ENCODE measurements around the gene NEK6. TPM values are rescaled to one million over a fixed set of nuclear protein-coding genes. Genes with fewer than 3 reads are reported as not detected.
"Not testable (repeated sequence)": the region's sequence is repeated elsewhere in the genome, so short reads cannot be mapped to it uniquely, and the experiment has no call there.

Gene NEK6
- total RNA-seq, 1 donor: 11.2 TPM

DNA sequence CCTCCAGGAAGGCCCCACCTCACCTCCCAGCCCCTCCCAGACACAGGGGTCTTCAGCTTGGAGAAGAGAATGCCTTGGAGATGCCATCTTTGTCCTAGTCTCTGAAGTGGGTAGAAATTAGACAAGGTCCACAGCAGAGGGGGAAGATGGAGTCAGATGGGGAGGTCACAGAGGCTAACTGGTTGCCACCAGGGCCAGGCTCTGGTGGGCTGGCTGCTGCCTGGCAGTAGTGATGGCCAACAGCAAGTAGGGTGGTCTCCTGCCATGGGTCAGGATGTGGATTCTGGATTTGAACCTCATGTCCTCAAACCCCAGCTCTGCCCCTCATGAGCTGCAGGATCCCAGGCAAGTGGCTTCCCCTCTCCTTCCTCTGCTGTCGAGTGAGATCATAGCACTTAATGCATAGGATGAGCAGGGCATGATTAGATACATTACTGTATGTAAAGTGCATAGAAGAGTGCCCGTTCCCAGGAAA, 38.7 kb upstream of the NEK6 start:
- peaks cover 100% of the 10 kb centered on the region for H3K4me1 ChIP-seq (ENCODE audit: insufficient read depth, low read length)
- H3K27me3 ChIP-seq (ENCODE audit: insufficient read depth, low read length): no peaks in the 10 kb centered on the region
- H3K9me3 ChIP-seq (ENCODE audit: low read depth, low read length): no peaks in the 10 kb centered on the region
- H3K4me3 ChIP-seq (ENCODE audit: low read length): no peak overlapping the region

DNA sequence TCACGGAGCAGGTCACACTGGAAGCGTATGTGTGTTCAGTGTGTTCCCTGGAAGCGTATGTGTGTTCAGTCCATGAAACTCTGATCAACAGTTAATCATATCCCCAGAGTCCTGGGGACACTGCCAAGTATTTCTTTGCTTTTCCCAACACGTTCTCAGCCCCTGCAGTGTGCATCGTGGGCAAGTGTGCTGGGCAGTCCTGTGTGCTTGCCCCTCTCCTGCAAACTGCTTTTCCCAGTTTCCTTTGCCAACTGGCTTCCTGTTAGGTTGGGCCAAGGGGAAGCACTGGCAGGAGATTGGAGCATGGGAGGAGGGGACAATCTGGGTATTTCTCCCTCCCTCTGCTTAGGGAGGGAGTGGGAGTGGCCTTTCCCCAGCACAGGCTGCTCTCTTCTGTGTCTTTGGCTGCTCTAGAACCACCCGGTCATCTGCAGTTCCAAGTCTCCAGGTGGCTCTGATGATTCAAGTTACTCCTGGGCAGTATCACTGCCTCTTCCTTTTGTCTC, 36.8 kb upstream of the NEK6 start:
- peaks cover 93% of the 10 kb centered on the region for H3K4me1 ChIP-seq (ENCODE audit: insufficient read depth, low read length)

DNA sequence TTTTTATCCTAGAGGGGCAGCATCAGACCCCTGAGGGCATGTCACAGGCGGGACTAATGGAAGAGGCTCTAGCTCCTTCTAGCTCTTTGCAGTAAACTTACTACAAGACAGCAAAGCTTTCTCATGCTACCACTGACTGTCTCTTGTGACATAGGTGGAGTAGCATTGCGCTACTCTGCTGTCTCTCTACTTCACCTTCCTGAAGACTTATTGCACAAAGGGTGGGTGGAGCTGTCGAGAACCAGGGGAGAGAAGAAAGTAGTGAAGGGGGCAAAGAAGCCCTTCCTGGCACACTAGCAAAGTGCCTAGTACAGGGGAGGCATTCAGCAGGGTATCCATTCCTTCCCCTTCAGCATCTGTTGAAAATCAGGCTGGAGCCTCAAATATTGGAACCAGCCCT, 36.1 kb upstream of the NEK6 start:
- Histone ChIP-seq H3K9me3 (ENCODE audit: low read depth, low read length) (no peaks in the 10 kb centered on the region), H3K27me3 (ENCODE audit: insufficient read depth, low read length) (no peaks in the 10 kb centered on the region), H3K4me1 (ENCODE audit: insufficient read depth, low read length) (peaks cover 86% of the 10 kb centered on the region), H3K4me3 (ENCODE audit: low read length) (no peak overlapping the region)

More for the DNA sequence above, 36.8 kb upstream of the NEK6 start:
- Histone ChIP-seq H3K4me3 (ENCODE audit: low read length) (no peak overlapping the region), H3K27me3 (ENCODE audit: insufficient read depth, low read length) (no peaks in the 10 kb centered on the region), H3K9me3 (ENCODE audit: low read depth, low read length) (no peaks in the 10 kb centered on the region)

DNA sequence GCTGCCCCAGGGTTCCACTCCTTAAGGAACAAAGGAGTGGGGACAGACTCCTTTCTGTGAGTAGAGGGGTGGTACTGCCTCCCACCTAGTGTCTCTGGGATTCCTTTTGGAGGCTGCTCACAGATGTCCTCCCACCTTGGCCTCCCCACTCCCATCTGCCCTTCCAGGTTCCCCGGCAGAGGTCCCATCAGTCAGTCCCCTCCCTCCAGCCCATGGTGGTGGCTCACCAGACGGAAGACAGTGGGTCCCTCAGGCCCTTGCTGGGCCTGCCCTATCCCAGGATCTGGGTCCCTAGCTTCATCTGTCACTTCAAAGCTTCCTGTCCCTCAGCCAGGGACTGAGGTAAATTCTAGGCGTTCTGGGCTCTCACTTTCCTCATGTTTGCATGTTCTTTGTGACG, 35.6 kb upstream of the NEK6 start:
- Histone ChIP-seq H3K4me3 (ENCODE audit: low read length) (no peak overlapping the region), H3K27me3 (ENCODE audit: insufficient read depth, low read length) (no peaks in the 10 kb centered on the region), H3K9me3 (ENCODE audit: low read depth, low read length) (no peaks in the 10 kb centered on the region), H3K4me1 (ENCODE audit: insufficient read depth, low read length) (peaks cover 82% of the 10 kb centered on the region)

DNA sequence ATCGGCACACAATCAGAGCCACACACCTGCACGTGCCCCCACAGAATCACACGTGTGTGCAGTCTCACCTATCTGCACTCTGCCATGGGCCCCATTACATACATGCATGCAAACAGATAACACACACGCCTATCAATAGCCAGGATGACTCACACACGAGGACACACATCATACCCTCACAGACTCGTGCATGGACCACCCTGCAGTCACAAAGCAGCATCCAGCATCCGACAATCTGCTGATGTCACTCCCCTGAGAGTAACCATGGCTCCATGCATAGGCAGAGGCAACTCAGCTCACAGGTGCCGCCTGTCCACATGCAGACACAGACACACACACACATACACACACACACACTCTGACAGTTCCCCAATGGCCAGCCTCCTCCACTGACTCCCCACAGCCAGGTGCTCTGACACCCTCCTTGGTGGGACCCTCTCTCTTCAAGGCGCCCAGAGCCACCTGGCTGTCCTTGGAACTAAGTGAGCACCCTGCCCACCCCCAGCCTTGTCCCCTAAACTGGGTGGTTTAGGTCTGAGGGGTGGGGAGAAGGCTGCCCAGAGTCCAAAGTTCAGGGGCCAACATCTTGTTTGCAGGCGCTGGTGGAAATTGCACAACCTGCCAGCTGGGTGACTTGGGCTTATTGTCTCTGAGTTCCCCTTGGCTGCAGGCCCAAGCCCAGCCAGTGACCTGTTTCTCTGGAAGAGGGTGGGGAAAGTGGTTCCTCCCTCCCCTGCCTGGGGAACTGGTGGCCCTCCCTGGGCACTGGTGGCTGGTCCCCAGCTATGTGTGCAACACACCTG, 34.6 kb upstream of the NEK6 start:
- no peaks in the 10 kb centered on the region for H3K27me3 ChIP-seq (ENCODE audit: insufficient read depth, low read length)
- peaks cover 72% of the 10 kb centered on the region for H3K4me1 ChIP-seq (ENCODE audit: insufficient read depth, low read length)
- no peak overlapping the region for H3K4me3 ChIP-seq (ENCODE audit: low read length)

DNA sequence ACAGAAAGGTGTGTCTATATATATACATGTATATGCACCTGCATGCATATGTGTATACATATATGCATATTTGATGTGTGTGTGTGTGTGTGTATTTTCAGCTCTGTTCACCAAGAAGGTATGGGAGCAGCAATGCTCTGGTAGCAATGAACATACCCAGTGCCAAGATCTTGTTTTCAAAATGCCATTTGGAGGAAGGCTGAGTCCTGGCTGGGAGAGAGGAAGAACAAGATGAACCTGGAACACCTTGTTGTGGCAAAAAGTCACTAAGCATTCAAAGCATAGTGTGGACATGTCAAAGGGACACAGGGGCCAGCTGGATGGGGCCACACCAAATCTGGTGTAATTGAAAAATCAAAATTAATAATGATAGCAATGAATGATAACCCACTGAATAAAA, 31.8 kb upstream of the NEK6 start:
- H3K27me3 ChIP-seq (ENCODE audit: insufficient read depth, low read length): no peaks in the 10 kb centered on the region
- H3K9me3 ChIP-seq (ENCODE audit: low read depth, low read length): no peaks in the 10 kb centered on the region
- no peak overlapping the region for H3K4me3 ChIP-seq (ENCODE audit: low read length)
- H3K4me1 ChIP-seq (ENCODE audit: insufficient read depth, low read length): peaks cover 44% of the 10 kb centered on the region

More for the DNA sequence above, 34.6 kb upstream of the NEK6 start:
- no peaks in the 10 kb centered on the region for H3K9me3 ChIP-seq (ENCODE audit: low read depth, low read length)

DNA sequence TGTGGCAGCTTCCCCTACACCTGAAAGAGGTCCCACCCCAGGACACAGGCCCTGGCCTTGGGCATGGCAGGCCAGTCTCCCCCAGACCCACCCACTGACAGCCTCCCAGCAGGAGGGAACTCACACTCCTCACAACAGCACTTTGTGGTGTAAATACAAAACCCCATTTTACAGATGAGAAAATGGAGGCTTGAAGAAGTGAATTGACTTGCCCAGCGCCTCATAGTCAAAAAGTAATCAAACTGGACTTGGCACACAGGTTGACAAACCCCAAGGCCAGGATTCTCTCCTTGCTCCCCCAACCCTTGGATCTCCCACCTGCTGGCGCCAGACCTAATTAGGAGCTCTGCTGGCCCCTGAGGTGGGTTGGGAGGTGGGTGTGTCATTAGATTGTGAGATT, 29.2 kb upstream of the NEK6 start:
- Histone ChIP-seq H3K27me3 (ENCODE audit: insufficient read depth, low read length) (no peaks in the 10 kb centered on the region), H3K4me1 (ENCODE audit: insufficient read depth, low read length) (peaks cover 18% of the 10 kb centered on the region), H3K4me3 (ENCODE audit: low read length) (no peak overlapping the region), H3K9me3 (ENCODE audit: low read depth, low read length) (no peaks in the 10 kb centered on the region)

DNA sequence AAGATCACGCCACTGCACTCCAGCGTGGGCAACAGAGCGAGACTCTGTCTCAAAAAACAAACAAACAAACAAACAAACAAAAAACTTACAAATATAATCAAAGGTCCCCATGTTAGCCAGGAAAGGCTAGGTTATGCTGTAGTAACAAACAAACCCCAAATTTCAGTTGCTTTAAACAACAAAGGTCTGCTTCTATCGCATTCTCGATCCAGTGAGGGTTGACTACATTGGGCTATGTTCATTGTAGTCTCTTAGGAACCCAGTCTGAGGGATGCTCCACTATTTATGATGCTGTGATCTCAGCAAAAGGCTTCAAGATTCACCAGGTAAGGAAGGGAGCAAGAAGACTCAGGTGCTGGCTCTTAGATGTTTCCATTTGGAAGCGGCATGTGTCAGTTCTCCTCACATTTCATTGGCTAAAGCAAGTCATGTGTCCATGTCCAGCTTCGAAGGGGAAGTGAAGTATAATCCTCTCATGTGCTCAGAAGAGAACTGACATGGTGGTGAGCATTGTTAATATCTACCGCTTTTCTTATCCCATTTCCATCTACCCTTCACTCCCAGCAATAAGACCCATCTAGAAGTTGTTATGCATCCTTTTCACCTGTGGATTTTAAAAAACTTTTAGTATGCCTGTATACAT, 26.5 kb upstream of the NEK6 start:
- Histone ChIP-seq H3K9me3 (ENCODE audit: low read depth, low read length) (no peaks in the 10 kb centered on the region), H3K4me1 (ENCODE audit: insufficient read depth, low read length) (no peaks in the 10 kb centered on the region), H3K27me3 (ENCODE audit: insufficient read depth, low read length) (no peaks in the 10 kb centered on the region), H3K4me3 (ENCODE audit: low read length) (no peak overlapping the region)

DNA sequence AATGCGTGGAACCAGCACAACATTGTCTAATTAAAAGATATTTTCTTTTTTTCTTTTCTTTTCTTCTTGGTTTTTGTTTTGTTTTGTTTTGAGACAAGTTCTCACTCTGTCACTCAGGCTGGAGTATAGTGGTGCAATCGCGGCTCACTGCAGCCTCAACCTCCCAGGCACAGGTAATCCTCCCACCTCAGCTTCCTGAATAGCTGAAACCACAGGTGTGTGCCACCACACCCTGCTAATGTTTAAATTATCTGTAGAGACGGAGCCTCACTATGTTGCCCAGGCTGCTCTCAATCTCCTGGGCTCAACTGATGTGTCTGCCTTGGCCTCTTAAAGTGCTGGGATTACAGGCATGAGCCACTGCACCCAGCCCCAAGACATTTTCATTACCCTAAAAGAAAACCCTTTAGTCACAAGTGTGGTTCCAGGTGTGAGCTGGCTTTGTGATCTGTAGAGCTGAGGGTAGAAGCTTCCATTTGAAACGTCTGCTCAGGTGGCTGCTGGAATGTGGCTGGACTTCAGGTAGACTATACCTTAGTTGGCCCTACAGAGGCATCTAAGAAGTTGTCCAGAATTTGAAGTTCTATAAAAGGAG, 19.1 kb upstream of the NEK6 start:
- Histone ChIP-seq H3K4me3 (ENCODE audit: low read length) (no peak overlapping the region), H3K9me3 (ENCODE audit: low read depth, low read length) (no peaks in the 10 kb centered on the region), H3K4me1 (ENCODE audit: insufficient read depth, low read length) (peaks cover 44% of the 10 kb centered on the region), H3K27me3 (ENCODE audit: insufficient read depth, low read length) (no peaks in the 10 kb centered on the region)

DNA sequence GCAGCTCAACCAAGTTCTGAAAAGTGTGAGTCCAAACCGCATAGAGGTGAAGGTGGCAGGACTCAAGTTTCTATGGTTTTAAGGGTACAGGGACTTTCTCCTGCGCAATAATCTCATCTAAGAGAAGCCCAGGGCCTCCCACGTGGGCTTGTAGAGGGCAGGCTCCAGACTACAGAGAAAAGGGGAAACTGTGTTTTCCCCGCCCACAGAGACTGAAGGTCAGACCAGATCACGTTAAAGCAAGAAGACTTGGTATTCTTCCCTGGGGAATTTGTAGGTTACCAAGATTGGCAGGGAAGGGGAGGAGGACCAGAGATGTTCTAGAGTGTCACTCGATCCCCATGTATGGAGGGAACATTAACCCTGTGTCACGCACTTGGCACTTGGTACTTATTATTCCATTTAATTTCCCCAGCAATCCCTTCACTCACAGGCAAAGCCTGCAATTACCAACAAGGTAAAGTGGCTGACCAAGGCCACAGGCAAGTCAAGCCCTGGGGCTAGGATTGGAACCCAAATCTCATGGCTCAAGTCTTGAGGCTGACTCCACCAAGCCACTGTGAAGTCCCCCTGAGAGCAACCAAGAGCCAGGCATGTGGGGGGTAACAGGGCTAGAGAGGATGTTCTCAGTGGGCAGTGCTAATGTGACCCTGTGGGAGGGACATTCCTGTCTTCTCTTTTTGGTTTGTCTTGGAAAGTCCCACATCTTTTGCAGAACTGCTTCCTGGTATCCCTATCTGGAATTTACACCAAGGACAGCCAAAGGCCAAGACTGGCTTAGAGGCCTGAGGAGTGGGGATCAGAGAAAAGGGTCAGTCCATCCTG, 18.3 kb upstream of the NEK6 start:
- Histone ChIP-seq H3K4me1 (ENCODE audit: insufficient read depth, low read length) (peaks cover 44% of the 10 kb centered on the region), H3K27me3 (ENCODE audit: insufficient read depth, low read length) (no peaks in the 10 kb centered on the region), H3K4me3 (ENCODE audit: low read length) (no peak overlapping the region), H3K9me3 (ENCODE audit: low read depth, low read length) (no peaks in the 10 kb centered on the region)

DNA sequence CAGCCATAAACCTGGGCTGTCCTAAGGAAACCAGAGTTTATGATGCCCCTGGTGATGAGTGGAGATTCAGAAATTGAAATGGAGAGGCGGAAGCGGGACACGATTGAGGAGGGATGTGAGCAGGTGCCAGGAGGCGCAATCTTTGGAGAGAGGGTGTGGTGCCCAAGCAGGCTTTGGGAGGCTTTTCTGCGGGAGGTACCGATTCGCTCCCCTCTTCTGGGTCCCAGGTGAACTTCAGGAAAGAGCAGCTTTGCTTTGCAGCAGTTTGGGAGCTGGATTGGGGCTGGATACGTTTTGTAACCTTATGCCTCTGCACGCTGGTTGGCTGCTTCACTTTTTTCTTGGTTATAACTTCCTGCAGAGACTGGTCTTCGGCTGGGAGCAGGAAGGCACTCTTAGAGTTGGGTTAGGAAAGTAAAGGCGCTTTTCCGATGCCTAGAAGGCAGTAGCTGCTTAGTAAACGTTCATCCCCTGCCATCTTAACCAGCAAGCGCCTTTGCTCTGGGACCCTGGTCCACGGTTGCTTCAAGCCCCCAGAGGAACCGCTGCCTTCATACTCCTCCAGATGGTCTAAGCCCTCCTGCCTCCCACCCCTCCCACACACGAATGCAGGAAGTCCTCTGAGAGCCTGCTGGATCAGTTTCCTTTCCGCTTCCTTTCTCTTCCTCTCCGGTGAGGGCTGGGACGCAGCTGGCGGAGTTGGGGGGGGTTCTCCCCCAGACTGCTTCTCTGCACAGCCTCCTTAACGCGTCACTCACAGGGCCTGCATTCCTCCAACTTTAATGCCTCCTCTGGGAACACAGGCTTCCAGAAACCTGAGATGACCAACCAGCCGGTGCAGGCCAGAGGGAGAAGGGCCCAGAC, 15.2 kb upstream of the NEK6 start:
- no peaks in the 10 kb centered on the region for H3K9me3 ChIP-seq (ENCODE audit: low read depth, low read length)
- H3K4me3 ChIP-seq (ENCODE audit: low read length): no peak overlapping the region
- no peaks in the 10 kb centered on the region for H3K27me3 ChIP-seq (ENCODE audit: insufficient read depth, low read length)
- H3K4me1 ChIP-seq (ENCODE audit: insufficient read depth, low read length): peaks cover 44% of the 10 kb centered on the region

DNA sequence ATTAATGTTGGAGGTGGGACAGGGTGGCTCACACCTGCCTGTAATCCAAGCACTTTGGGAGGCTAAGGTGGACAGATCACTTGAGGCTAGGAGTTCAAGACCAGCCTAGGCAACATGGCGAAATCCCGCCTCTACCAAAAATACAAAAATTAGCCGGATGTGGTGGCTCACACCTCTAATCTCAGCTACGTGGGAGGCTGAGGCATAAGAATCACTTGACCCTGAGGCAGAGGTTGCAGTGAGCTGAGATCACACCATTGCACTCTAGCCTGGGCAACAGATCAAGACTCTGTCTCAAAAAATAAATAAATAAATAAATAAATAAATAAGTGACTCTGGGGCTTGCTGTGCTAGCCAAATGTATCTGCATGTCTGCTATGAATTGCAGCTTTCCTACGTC, 10.4 kb upstream of the NEK6 start:
- H3K4me3 ChIP-seq (ENCODE audit: low read length); H3K9me3 ChIP-seq (ENCODE audit: low read depth, low read length); H3K27me3 ChIP-seq (ENCODE audit: insufficient read depth, low read length): not testable (repeated sequence)
- peaks cover 12% of the 10 kb centered on the region for H3K4me1 ChIP-seq (ENCODE audit: insufficient read depth, low read length)

DNA sequence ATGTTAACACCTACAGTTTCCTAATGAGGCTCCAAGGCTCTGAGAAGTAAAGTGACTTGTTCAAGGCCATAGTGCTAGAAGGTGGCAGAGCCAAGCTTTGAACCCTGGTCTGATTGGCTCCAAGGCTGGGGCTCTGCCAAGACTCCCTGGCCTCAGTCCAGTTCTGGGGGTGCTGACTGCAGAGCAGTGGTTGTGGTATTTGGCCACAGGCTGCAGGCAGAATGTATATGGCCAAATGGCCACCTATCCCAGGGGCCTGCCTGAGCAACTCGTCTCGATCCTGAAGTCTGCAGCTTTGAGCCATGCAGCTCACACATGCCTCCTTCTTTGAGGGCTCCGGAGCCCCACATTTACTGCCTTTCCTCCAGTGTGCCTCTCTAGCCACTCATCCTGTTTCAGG, 9.7 kb upstream of the NEK6 start:
- H3K4me1 ChIP-seq (ENCODE audit: insufficient read depth, low read length): peaks cover 5% of the 10 kb centered on the region
- no peaks in the 10 kb centered on the region for H3K9me3 ChIP-seq (ENCODE audit: low read depth, low read length)
- no peak overlapping the region for H3K4me3 ChIP-seq (ENCODE audit: low read length)
- no peaks in the 10 kb centered on the region for H3K27me3 ChIP-seq (ENCODE audit: insufficient read depth, low read length)

DNA sequence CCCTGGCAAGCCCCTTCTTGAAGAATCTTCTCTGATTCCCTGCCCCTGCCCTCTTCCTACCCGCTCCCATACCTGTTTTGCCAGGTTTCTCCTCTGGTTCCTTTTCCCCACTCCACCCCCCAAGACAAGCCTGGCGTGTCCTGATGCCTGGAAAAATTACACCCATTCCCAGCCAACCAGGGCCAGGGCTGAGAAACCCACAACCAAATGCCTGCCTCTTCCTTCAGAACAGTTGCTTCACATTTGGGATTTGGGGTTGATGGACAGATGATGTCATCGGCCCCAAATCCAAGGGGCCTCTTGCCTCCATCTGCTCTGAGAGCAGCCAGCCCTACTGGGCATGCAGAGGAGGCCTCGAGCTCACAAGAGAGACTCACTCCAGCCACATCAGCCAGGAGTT, 8.8 kb upstream of the NEK6 start:
- Histone ChIP-seq H3K4me1 (ENCODE audit: insufficient read depth, low read length) (no peaks in the 10 kb centered on the region), H3K4me3 (ENCODE audit: low read length) (no peak overlapping the region), H3K9me3 (ENCODE audit: low read depth, low read length) (no peaks in the 10 kb centered on the region), H3K27me3 (ENCODE audit: insufficient read depth, low read length) (no peaks in the 10 kb centered on the region)
